CD14-positive monocyte (primary cell): Measurements from ENCODE around the gene ALKBH4. TPM values are rescaled to one million over a fixed set of nuclear protein-coding genes. Genes with fewer than 3 reads are reported as not detected.
"Not testable (repeated sequence)": the region's sequence is repeated elsewhere in the genome, so short reads cannot be mapped to it uniquely, and the experiment has no call there.

Experiments used
- DNase-seq, 3 donors: peaks; one replicate each; pipeline ENCODE4 v3.0.0-alpha.2; 2011 to 2022
- H2AFZ ChIP-seq: 2 replicates; pipeline ENCODE4 v1.6.0; 2012; ENCODE audit warnings: mild to moderate bottlenecking, low read depth, low read length, inconsistent platforms; ENCODE audit not compliant: insufficient read depth, poor library complexity, severe bottlenecking
- H3K27ac ChIP-seq, 2 donors: 1 replicate in 1 of 2; 2 replicates in 1 of 2; pipeline ENCODE4 v1.5.1; 2012 to 2013; ENCODE audit warnings: low read length in 2 of 2, control low read depth in 1 of 2, inconsistent platforms in 1 of 2, low read depth in 1 of 2, mild to moderate bottlenecking in 1 of 2
- H3K27me3 ChIP-seq, 2 donors: one replicate each; pipeline versions ENCODE4 v1.6.0 to v1.6.1; 2011 to 2013; ENCODE audit warnings: low read length in 2 of 2; ENCODE audit not compliant: control insufficient read depth in 2 of 2, insufficient read depth in 2 of 2
- H3K36me3 ChIP-seq, 2 donors: replicated peaks in 1 of 2; 1 replicate in 1 of 2; 2 replicates in 1 of 2; pipeline versions ENCODE4 v1.5.1 to v1.6.1; 2012 to 2013; ENCODE audit warnings: low read length in 2 of 2, control low read depth in 1 of 2, inconsistent platforms in 1 of 2, mild to moderate bottlenecking in 1 of 2; ENCODE audit not compliant: insufficient read depth in 2 of 2, control insufficient read depth in 1 of 2
- H3K4me1 ChIP-seq, 2 donors: 1 replicate in 1 of 2; 2 replicates in 1 of 2; pipeline versions ENCODE4 v1.5.1 to v1.6.1; 2012 to 2013; ENCODE audit warnings: low read length in 2 of 2, control low read depth in 1 of 2, inconsistent platforms in 1 of 2, mild to moderate bottlenecking in 1 of 2, moderate library complexity in 1 of 2; ENCODE audit not compliant: insufficient read depth in 2 of 2, control insufficient read depth in 1 of 2
- H3K4me2 ChIP-seq: replicated peaks from 2 replicates; pipeline ENCODE3; 2012; ENCODE audit warnings: low read length, moderate library complexity, mild to moderate bottlenecking; ENCODE audit not compliant: poor library complexity, severe bottlenecking; ENCODE audit errors: extremely low read depth
- H3K4me3 ChIP-seq, 3 experiments: fragments of 200-600 bp in 1 of 3; sonication (generic) in 1 of 3; replicated peaks in 1 of 3; 1 replicate in 2 of 3; 2 replicates in 1 of 3; pipeline ENCODE4 v1.5.1; 2011 to 2013; ENCODE audit warnings: low read length in 3 of 3, mild to moderate bottlenecking in 3 of 3, control low read depth in 2 of 3, low read depth in 2 of 3, inconsistent platforms in 1 of 3, moderate library complexity in 1 of 3
- H3K79me2 ChIP-seq: 2 replicates; pipeline ENCODE4 v1.6.0; 2012; ENCODE audit warnings: mild to moderate bottlenecking, control low read depth, inconsistent platforms, low read length, moderate library complexity; ENCODE audit not compliant: insufficient read depth
- H3K9ac ChIP-seq: 2 replicates; pipeline ENCODE4 v1.6.0; 2017; ENCODE audit warnings: low read length, mild to moderate bottlenecking; ENCODE audit not compliant: insufficient read depth, poor library complexity, severe bottlenecking
- H3K9me3 ChIP-seq, 2 donors: replicated peaks in 1 of 2; 1 replicate in 1 of 2; 2 replicates in 1 of 2; pipeline versions ENCODE4 v1.5.1 to v1.6.1; 2012 to 2013; ENCODE audit warnings: low read length in 2 of 2, control low read depth in 1 of 2; ENCODE audit not compliant: control insufficient read depth in 1 of 2, insufficient read depth in 1 of 2
- H4K20me1 ChIP-seq: 2 replicates; pipeline ENCODE4 v1.6.0; 2012; ENCODE audit warnings: mild to moderate bottlenecking, low read length, control low read depth, moderate library complexity; ENCODE audit not compliant: insufficient read depth
- H3K27ac Mint-ChIP-seq, 7 donors: one replicate each; pipeline ENCODE4 v1.8.0; 2020; ENCODE audit warnings: mild to moderate bottlenecking in 7 of 7, mixed read lengths in 7 of 7, moderate library complexity in 6 of 7, inconsistent platforms in 2 of 7
- H3K27me3 Mint-ChIP-seq, 3 donors: one replicate each; pipeline ENCODE4 v1.8.0; 2021 to 2022; ENCODE audit warnings: low read depth in 3 of 3, mild to moderate bottlenecking in 3 of 3, mixed read lengths in 3 of 3, moderate library complexity in 3 of 3, inconsistent platforms in 1 of 3
- H3K36me3 Mint-ChIP-seq, 2 donors: one replicate each; pipeline ENCODE4 v1.8.0; 2020; ENCODE audit warnings: mixed read lengths in 2 of 2, inconsistent platforms in 1 of 2, mild to moderate bottlenecking in 1 of 2
- H3K4me1 Mint-ChIP-seq: one replicate; pipeline ENCODE4 v1.8.0; 2020; ENCODE audit warnings: mild to moderate bottlenecking, mixed read lengths
- H3K4me3 Mint-ChIP-seq, 2 donors: one replicate each; pipeline ENCODE4 v1.8.0; 2020; ENCODE audit warnings: mild to moderate bottlenecking in 2 of 2, mixed read lengths in 2 of 2, moderate library complexity in 1 of 2
- H3K9me3 Mint-ChIP-seq, 7 donors: one replicate each; pipeline ENCODE4 v1.8.0; 2020 to 2022; ENCODE audit warnings: mixed read lengths in 7 of 7, mild to moderate bottlenecking in 6 of 7, moderate library complexity in 6 of 7, inconsistent platforms in 2 of 7
- WGBS: methylation state at CpG from one replicate; pipeline ENCODE4 v1.1.5; 2013; ENCODE audit warnings: missing lambda C conversion rate; ENCODE audit not compliant: insufficient coverage; 5-methylcytosine and 5-hydroxymethylcytosine counted together
- intact Hi-C, 2 donors: fragments of 100-400 bp; cut with micrococcal nuclease; formaldehyde crosslinking; loops; one replicate each; pipeline versions ENCODE4 v1.15.0 to v1.15.1; 2023
- polyA plus RNA-seq, 3 donors: library from polyadenylated mRNA; depleted of rRNA in 1 of 3; unstranded in 2 of 3; stranded (reverse) in 1 of 3; fragments of 300-500 nt in 2 of 3; fragments of >200 nt in 1 of 3; fragmentation: Illumina TruSeq in 2 of 3; gene quantifications; 1 replicate in 2 of 3; 2 replicates in 1 of 3; pipeline ENCODE4 v1.2.3, GENCODE V29; 2012 to 2021

Gene ALKBH4
- polyA plus RNA-seq, 3 donors = 2.9 to 11.8 (median 9.7) TPM

- H3K4me1 Mint-ChIP-seq, H3K27me3 ChIP-seq, H3K79me2 ChIP-seq, H3K9ac ChIP-seq, H3K27ac ChIP-seq, DNase-seq, H3K4me3 Mint-ChIP-seq, H2AFZ ChIP-seq, H4K20me1 ChIP-seq, intact Hi-C loops, H3K4me1 ChIP-seq, H3K9me3 Mint-ChIP-seq, H3K9me3 ChIP-seq, H3K36me3 ChIP-seq, H3K36me3 Mint-ChIP-seq, H3K4me2 ChIP-seq, H3K27ac Mint-ChIP-seq, H3K27me3 Mint-ChIP-seq, H3K4me3 ChIP-seq: not testable (repeated sequence)
- WGBS = 100% methylated on average over 2 of the region's 16 CpGs
Measured at GRCh38 chr7:102498321-102498720, 33.7 kb upstream of the ALKBH4 start.

GRCh38 chr7:102497308-102497707 lies 32.6 kb upstream of the ALKBH4 start:
- H3K4me1 Mint-ChIP-seq, H3K36me3 Mint-ChIP-seq, DNase-seq, H2AFZ ChIP-seq, H3K79me2 ChIP-seq, H3K9me3 Mint-ChIP-seq, H4K20me1 ChIP-seq, H3K27ac Mint-ChIP-seq, H3K36me3 ChIP-seq, intact Hi-C loops, H3K4me3 Mint-ChIP-seq, H3K4me2 ChIP-seq, H3K9ac ChIP-seq, H3K27me3 Mint-ChIP-seq, H3K4me3 ChIP-seq, H3K9me3 ChIP-seq, H3K27ac ChIP-seq, H3K4me1 ChIP-seq, H3K27me3 ChIP-seq: not testable (repeated sequence)
- no CpG with 5 or more reads among the region's 5 CpGs for WGBS

DNA sequence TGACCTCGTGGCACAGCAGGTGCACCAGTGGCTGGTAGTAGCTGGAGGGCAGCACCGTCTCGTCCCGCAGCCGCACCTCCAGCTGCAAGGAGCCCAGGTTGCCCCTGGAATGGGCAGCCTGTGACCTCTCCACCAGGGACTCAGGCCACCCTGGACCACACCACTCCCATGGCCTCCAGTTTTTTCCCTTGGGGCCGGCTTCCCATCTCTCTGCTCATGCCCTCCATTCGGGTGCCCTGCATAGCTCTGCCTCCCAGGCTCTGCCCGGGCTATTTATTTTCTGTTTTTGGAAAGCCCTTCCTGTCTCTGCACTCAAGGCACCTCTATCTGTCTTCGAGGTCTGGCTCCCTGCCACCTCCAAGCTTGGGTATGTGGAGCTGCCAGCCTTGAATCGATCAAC lies 32.2 kb upstream of the ALKBH4 start:
- H3K27ac ChIP-seq, H3K4me3 Mint-ChIP-seq, DNase-seq, H3K27me3 Mint-ChIP-seq, H3K36me3 Mint-ChIP-seq, H2AFZ ChIP-seq, H3K9me3 ChIP-seq, H4K20me1 ChIP-seq, H3K27ac Mint-ChIP-seq, H3K36me3 ChIP-seq, H3K4me1 Mint-ChIP-seq, H3K79me2 ChIP-seq, intact Hi-C loops, H3K9me3 Mint-ChIP-seq, H3K27me3 ChIP-seq, H3K4me3 ChIP-seq, H3K4me1 ChIP-seq, H3K4me2 ChIP-seq, H3K9ac ChIP-seq: not testable (repeated sequence)
- WGBS = no CpG with 5 or more reads among the region's 10 CpGs

- H3K27ac ChIP-seq, H3K9ac ChIP-seq, DNase-seq, H3K4me3 Mint-ChIP-seq, H3K4me1 Mint-ChIP-seq, H3K27ac Mint-ChIP-seq, H3K79me2 ChIP-seq, H4K20me1 ChIP-seq, H3K4me2 ChIP-seq, H3K9me3 ChIP-seq, intact Hi-C loops, H2AFZ ChIP-seq, H3K27me3 ChIP-seq, H3K36me3 Mint-ChIP-seq, H3K36me3 ChIP-seq, H3K4me3 ChIP-seq, H3K27me3 Mint-ChIP-seq, H3K9me3 Mint-ChIP-seq, H3K4me1 ChIP-seq: not testable (repeated sequence)
- no CpG with 5 or more reads among the region's 67 CpGs for WGBS
Measured at GRCh38 chr7:102494473-102495149, 29.9 kb upstream of the ALKBH4 start.
